ENCODE data around the gene CAPN9. TPM values are rescaled to one million over a fixed set of nuclear protein-coding genes. Genes with fewer than 3 reads are reported as not detected.

CAPN9 gene
- total and polyA plus RNA-seq, 2 donors (not counting 3 experiments of a cell fraction or from before 2014, with no cell fraction given) = not detected

GRCh38 chr1:230772457-230773395 is 25.5 kb downstream of the CAPN9 start:
- Histone ChIP-seq H3K36me3 (ENCODE audit: control insufficient read depth in 2 of 2, extremely low read depth in 1 of 2, insufficient read depth in 2 of 2, low read length in 2 of 2) (no peaks in the 10 kb centered on the region), H3K27ac (ENCODE audit: insufficient read depth, low read depth, low read length) (no peak overlapping the region), H2AFZ (ENCODE audit: low read depth, low read length) (no peak overlapping the region), H4K20me1 (replicated peaks; ENCODE audit: control insufficient read depth, extremely low read depth, insufficient read depth, low read length) (no peaks in the 10 kb centered on the region), H3K9me1 (replicated peaks; ENCODE audit: control insufficient read depth, extremely low read depth, insufficient read depth, low read length) (no peaks in the 10 kb centered on the region), H3K27me3 (ENCODE audit: control insufficient read depth in 2 of 2, insufficient read depth in 2 of 2, low read length in 2 of 2) (no peaks in the 10 kb centered on the region), H3K9ac (replicated peaks; ENCODE audit: extremely low read depth, insufficient read depth, low read length) (no peak overlapping the region), H3K9me3 (replicated peaks; ENCODE audit: control insufficient read depth, insufficient read depth, low read length) (no peaks in the 10 kb centered on the region), H3K79me2 (ENCODE audit: control insufficient read depth, insufficient read depth, low read length) (no peaks in the 10 kb centered on the region), H3K4me3 (replicated peaks in 1 of 3; ENCODE audit: insufficient read depth in 1 of 3, low read depth in 1 of 3, low read length in 3 of 3) (no peak overlapping the region), H3K4me2 (ENCODE audit: insufficient read depth, low read length) (no peak overlapping the region), H3K4me1 (ENCODE audit: control insufficient read depth, extremely low read depth, insufficient read depth, low read length) (no peaks in the 10 kb centered on the region)
- no TSS peak for BruUV-seq (replicated peaks)
- no peak for TF ChIP-seq EZH2 (IDR thresholded peaks at IDR 0.05; ENCODE audit: borderline replicate concordance, low read depth, low read length, severe bottlenecking)
- no peak for TF ChIP-seq MAX (IDR thresholded peaks at IDR 0.05; ENCODE audit: insufficient read depth, insufficient read length)
- TF ChIP-seq MYC (IDR thresholded peaks at IDR 0.05; ENCODE audit: low read depth, low read length) = no peak
- TF ChIP-seq FOS (IDR thresholded peaks at IDR 0.05; ENCODE audit: borderline replicate concordance, insufficient read depth, low read length) = no peak
- TF ChIP-seq POLR2A (IDR thresholded peaks at IDR 0.05; ENCODE audit: low read depth, low read length) = no peak
- no peak for TF ChIP-seq CTCF (IDR thresholded peaks at IDR 0.05; ENCODE audit: extremely low read depth in 1 of 2, insufficient read depth in 1 of 2, low read depth in 1 of 2, low read length in 2 of 2)
- no peak for TF ChIP-seq GATA2 (IDR thresholded peaks at IDR 0.05; ENCODE audit: insufficient read depth, insufficient read length, low read depth, low read length)
- no peak for TF ChIP-seq JUN (IDR thresholded peaks at IDR 0.05; ENCODE audit: borderline replicate concordance, insufficient read depth, insufficient read length, low read depth)
- TF ChIP-seq POLR2AphosphoS5 (IDR thresholded peaks at IDR 0.05; ENCODE audit: insufficient read depth, low read depth, low read length) = no peak
- FAIRE-seq (no peak), DNase-seq (ENCODE audit: low read depth, low spot score) (no peak)
- dilution Hi-C loops (cut with MboI; ENCODE audit: extremely low pct_ligation_motif_present, low sequenced_read_pairs) (no loop called here), intact Hi-C loops (cut with micrococcal nuclease) (loop anchor here (5.0 kb wide), 1 partner anchor 130 kb away; the partner anchor contains the start of gene COG2)
- ChIA-PET POLR2A (no interaction called here), CTCF (interaction anchor here (0.7 kb wide), 1 partner anchor 12 kb away, joined by 4 read pairs; no protein-coding TSS in a partner anchor)
